Osteocyte (in vitro differentiated cells): ENCODE results near the gene HSH2D. TPM values are rescaled to one million over a fixed set of nuclear protein-coding genes. Genes with fewer than 3 reads are reported as not detected.

ENCODE experiments used
- DNase-seq: peaks from one replicate; pipeline ENCODE4 v3.0.0; 2021; ENCODE audit warnings: mixed read lengths; ENCODE audit not compliant: unreplicated experiment; ENCODE audit errors: extremely low spot score
- H3K27ac Mint-ChIP-seq: one replicate; pipeline ENCODE4 v1.8.0; 2021; ENCODE audit warnings: mild to moderate bottlenecking, mixed read lengths; ENCODE audit not compliant: unreplicated experiment
- H3K27me3 Mint-ChIP-seq: one replicate; pipeline ENCODE4 v1.8.0; 2021; ENCODE audit warnings: mixed read lengths; ENCODE audit not compliant: unreplicated experiment
- H3K36me3 Mint-ChIP-seq: one replicate; pipeline ENCODE4 v1.8.0; 2021; ENCODE audit warnings: mixed read lengths; ENCODE audit not compliant: unreplicated experiment
- H3K4me1 Mint-ChIP-seq: one replicate; pipeline ENCODE4 v1.8.0; 2021; ENCODE audit warnings: mixed read lengths; ENCODE audit not compliant: unreplicated experiment
- H3K4me3 Mint-ChIP-seq: one replicate; pipeline ENCODE4 v1.8.0; 2021; ENCODE audit warnings: mild to moderate bottlenecking, moderate library complexity, mixed read lengths; ENCODE audit not compliant: unreplicated experiment
- H3K9me3 Mint-ChIP-seq: one replicate; pipeline ENCODE4 v1.8.0; 2021; ENCODE audit warnings: mixed read lengths; ENCODE audit not compliant: unreplicated experiment
- CTCF ChIP-seq: fragments of 200-600 bp; sonication (generic); IDR thresholded peaks from 2 replicates; pipeline ENCODE4 v1.5.0; 2021; ENCODE audit warnings: antibody characterized with exemption, mild to moderate bottlenecking, moderate library complexity
- total RNA-seq: library from RNA; stranded (reverse); gene quantifications from 2 replicates; pipeline ENCODE4 v1.2.1, GENCODE V29; 2021

HSH2D gene
- total RNA-seq, 1 donor from 2014 or later: not detected

GRCh38 chr19:16207063-16207462, 63.6 kb downstream of the HSH2D start:
- Mint-ChIP-seq H3K27me3 (no peaks in the 10 kb centered on the region), H3K4me3 (no peak overlapping the region), H3K9me3 (no peaks in the 10 kb centered on the region), H3K4me1 (no peaks in the 10 kb centered on the region), H3K27ac (no peak overlapping the region), H3K36me3 (peaks cover 49% of the 10 kb centered on the region)
- TF ChIP-seq CTCF: no peak
- DNase-seq: no peak

GRCh38 chr19:16207490-16208025, 64.1 kb downstream of the HSH2D start:
- no peak for TF ChIP-seq CTCF
- no peaks in the 10 kb centered on the region for H3K4me1 Mint-ChIP-seq
- no peak overlapping the region for H3K27ac Mint-ChIP-seq
- no peak overlapping the region for H3K4me3 Mint-ChIP-seq
- no peak for DNase-seq
- H3K27me3 Mint-ChIP-seq: no peaks in the 10 kb centered on the region
- peaks cover 51% of the 10 kb centered on the region for H3K36me3 Mint-ChIP-seq
- no peaks in the 10 kb centered on the region for H3K9me3 Mint-ChIP-seq

Other genes with a start within 250 kb of the HSH2D start
- not detected in 2 replicates for gene CYP4F2, start 245.6 kb upstream of the HSH2D start, total RNA-seq
- not detected in 2 replicates for gene CYP4F11, start 209.2 kb upstream of the HSH2D start, total RNA-seq
- gene OR10H4, start 194.7 kb upstream of the HSH2D start, total RNA-seq: not detected in 2 replicates
- gene TPM4, start 67.2 kb upstream of the HSH2D start, total RNA-seq: 663 and 687 TPM in 2 replicates
- 55.9 and 61.1 TPM in 2 replicates for gene RAB8A, start 31.8 kb upstream of the HSH2D start, total RNA-seq
- gene CIB3, start 29.8 kb downstream of the HSH2D start, total RNA-seq: not detected in 2 replicates
- gene FAM32A, start 41.7 kb downstream of the HSH2D start, total RNA-seq: 78.8 and 80.2 TPM in 2 replicates
- gene AP1M1, start 54.2 kb downstream of the HSH2D start, total RNA-seq: 85.5 TPM in 2 replicates
- gene KLF2, start 181.1 kb downstream of the HSH2D start, total RNA-seq: 41.4 and 55.5 TPM in 2 replicates